WTC11 (cell line): ENCODE results near the gene NPAS2. TPM values are rescaled to one million over a fixed set of nuclear protein-coding genes. Genes with fewer than 3 reads are reported as not detected.

Experiments used
- ATAC-seq: fragments of 200-7000 bp; cut with Tn5 transposase; 2 replicates; pipeline ENCODE4 v1.10.0; 2021; ENCODE audit warnings: mild to moderate bottlenecking, moderate library complexity
- CTCF ChIA-PET: fragments of 300-600 bp; sonication (Branson Sonifier 250); formaldehyde crosslinking; loops from one replicate; lab custom pipeline; 2021; ENCODE audit warnings: antibody characterized with exemption; lab: Charles Lee
- POLR2A ChIA-PET: fragments of 350-600 bp; sonication (Branson Sonifier 250); formaldehyde crosslinking; loops from one replicate; lab custom pipeline; 2021; ENCODE audit warnings: antibody characterized with exemption; lab: Charles Lee
- DNase-seq: peaks from one replicate; pipeline ENCODE4 v3.0.0; 2021; ENCODE audit warnings: low spot score
- H3K27ac Mint-ChIP-seq: 2 replicates; pipeline ENCODE4 v1.8.0; 2021; ENCODE audit warnings: mixed read lengths
- H3K27me3 Mint-ChIP-seq: 2 replicates; pipeline ENCODE4 v1.8.0; 2021; ENCODE audit warnings: low read depth, mild to moderate bottlenecking, moderate library complexity, mixed read lengths
- H3K36me3 Mint-ChIP-seq: 2 replicates; pipeline ENCODE4 v1.8.0; 2021; ENCODE audit warnings: mixed read lengths
- H3K4me1 Mint-ChIP-seq: 2 replicates; pipeline ENCODE4 v1.8.0; 2022; ENCODE audit warnings: mixed read lengths
- H3K4me3 Mint-ChIP-seq: 2 replicates; pipeline ENCODE4 v1.8.0; 2021; ENCODE audit warnings: mild to moderate bottlenecking, moderate library complexity, mixed read lengths
- H3K9me3 Mint-ChIP-seq: 2 replicates; pipeline ENCODE4 v1.8.0; 2021; ENCODE audit warnings: mixed read lengths
- ELF4 ChIP-seq: sonication (generic); formaldehyde crosslinking; IDR thresholded peaks from 2 replicates; pipeline ENCODE4 v1.8.1; 2022; ENCODE audit warnings: low read depth, mild to moderate bottlenecking, moderate library complexity, missing genetic modification reagents
- EMX1 ChIP-seq: fragments of 250-450 bp; sonication (Bioruptor Pico); IDR thresholded peaks from 2 replicates; pipeline ENCODE4 v1.8.0; 2021; ENCODE audit warnings: mild to moderate bottlenecking
- ETV6 ChIP-seq: sonication (generic); formaldehyde crosslinking; IDR thresholded peaks from 2 replicates; pipeline ENCODE4 v1.8.1; 2022; ENCODE audit warnings: mild to moderate bottlenecking, missing genetic modification reagents
- FOXP1 ChIP-seq: sonication (generic); formaldehyde crosslinking; IDR thresholded peaks from 2 replicates; pipeline ENCODE4 v1.8.0; 2022; ENCODE audit warnings: missing genetic modification reagents, mild to moderate bottlenecking, moderate library complexity, borderline replicate concordance
- MXD4 ChIP-seq: fragments of 250-450 bp; sonication (Bioruptor Pico); IDR thresholded peaks from 2 replicates; pipeline ENCODE4 v1.8.0; 2021; ENCODE audit warnings: mild to moderate bottlenecking, moderate library complexity, borderline replicate concordance
- MYBL2 ChIP-seq: sonication (generic); formaldehyde crosslinking; IDR thresholded peaks from 2 replicates; pipeline ENCODE4 v1.8.1; 2023; ENCODE audit warnings: mild to moderate bottlenecking, moderate library complexity, missing genetic modification reagents
- NFE2L1 ChIP-seq: sonication (generic); formaldehyde crosslinking; IDR thresholded peaks from 2 replicates; pipeline ENCODE4 v1.8.1; 2023; ENCODE audit warnings: missing genetic modification reagents
- NR1H2 ChIP-seq: sonication (generic); formaldehyde crosslinking; IDR thresholded peaks from 2 replicates; pipeline ENCODE4 v1.9.0; 2021; ENCODE audit warnings: mild to moderate bottlenecking, moderate library complexity, missing genetic modification reagents
- NR3C1 ChIP-seq: sonication (generic); formaldehyde crosslinking; conservative IDR thresholded peaks from 2 replicates; pipeline ENCODE4 v1.8.1; 2023; ENCODE audit warnings: low read depth, mild to moderate bottlenecking, missing genetic modification reagents
- RORB ChIP-seq: fragments of 250-450 bp; sonication (Bioruptor Pico); IDR thresholded peaks from 2 replicates; pipeline ENCODE4 v1.9.0; 2021; ENCODE audit warnings: mild to moderate bottlenecking
- SMAD3 ChIP-seq: sonication (generic); formaldehyde crosslinking; IDR thresholded peaks from 2 replicates; pipeline ENCODE4 v1.8.0; 2022; ENCODE audit warnings: missing genetic modification reagents, mild to moderate bottlenecking, borderline replicate concordance
- SMAD4 ChIP-seq: sonication (generic); formaldehyde crosslinking; IDR thresholded peaks from 2 replicates; pipeline ENCODE4 v1.8.0; 2022; ENCODE audit warnings: mild to moderate bottlenecking, missing genetic modification reagents
- TCF7 ChIP-seq: sonication (generic); formaldehyde crosslinking; IDR thresholded peaks from 2 replicates; pipeline ENCODE4 v1.8.0; 2022; ENCODE audit warnings: mild to moderate bottlenecking, low read depth, missing genetic modification reagents, moderate library complexity
- TEAD1 ChIP-seq: sonication (generic); formaldehyde crosslinking; IDR thresholded peaks from 2 replicates; pipeline ENCODE4 v1.8.0; 2022; ENCODE audit warnings: mild to moderate bottlenecking, missing genetic modification reagents
- ZNF121 ChIP-seq: sonication (generic); formaldehyde crosslinking; IDR thresholded peaks from 2 replicates; pipeline ENCODE4 v1.8.0; 2023; ENCODE audit warnings: missing genetic modification reagents
- ZNF396 ChIP-seq: fragments of 250-450 bp; sonication (Bioruptor Pico); IDR thresholded peaks from 2 replicates; pipeline ENCODE4 v1.8.0; 2021; ENCODE audit warnings: mild to moderate bottlenecking, moderate library complexity, borderline replicate concordance
- total RNA-seq: library from RNA; stranded (reverse); gene quantifications from 3 replicates; pipeline ENCODE4 v1.2.3, GENCODE V29; 2021
- TF ChIP-seq, protein P1 (sequence below): fragments of 250-450 bp; sonication (Bioruptor Pico); IDR thresholded peaks from 2 replicates; pipeline ENCODE4 v1.9.0; 2021; ENCODE audit warnings: mild to moderate bottlenecking, borderline replicate concordance
- TF ChIP-seq, protein P2 (sequence below): sonication (generic); formaldehyde crosslinking; IDR thresholded peaks from 2 replicates; pipeline ENCODE4 v1.8.1; 2022; ENCODE audit warnings: missing genetic modification reagents, borderline replicate concordance
- TF ChIP-seq, protein P3 (sequence below): sonication (generic); formaldehyde crosslinking; IDR thresholded peaks from 2 replicates; pipeline ENCODE4 v1.8.0; 2022; ENCODE audit warnings: missing genetic modification reagents
- TF ChIP-seq, protein P4 (sequence below): sonication (generic); formaldehyde crosslinking; IDR thresholded peaks from 2 replicates; pipeline ENCODE4 v1.8.0; 2022; ENCODE audit warnings: mild to moderate bottlenecking, missing genetic modification reagents
- TF ChIP-seq, protein P5 (sequence below): sonication (generic); formaldehyde crosslinking; conservative IDR thresholded peaks from 2 replicates; pipeline ENCODE4 v1.8.1; 2022; ENCODE audit warnings: mild to moderate bottlenecking, missing genetic modification reagents
- TF ChIP-seq, protein P6 (sequence below): fragments of 250-450 bp; sonication (Bioruptor Pico); IDR thresholded peaks from 2 replicates; pipeline ENCODE4 v2.1.2; 2022; ENCODE audit warnings: mild to moderate bottlenecking, moderate library complexity
- TF ChIP-seq, protein P7 (sequence below): sonication (generic); formaldehyde crosslinking; IDR thresholded peaks from 2 replicates; pipeline ENCODE4 v1.8.0; 2022; ENCODE audit warnings: mild to moderate bottlenecking, missing genetic modification reagents

Gene NPAS2
- total RNA-seq, 1 experiment from 2014 or later = 2.6 TPM

DNA sequence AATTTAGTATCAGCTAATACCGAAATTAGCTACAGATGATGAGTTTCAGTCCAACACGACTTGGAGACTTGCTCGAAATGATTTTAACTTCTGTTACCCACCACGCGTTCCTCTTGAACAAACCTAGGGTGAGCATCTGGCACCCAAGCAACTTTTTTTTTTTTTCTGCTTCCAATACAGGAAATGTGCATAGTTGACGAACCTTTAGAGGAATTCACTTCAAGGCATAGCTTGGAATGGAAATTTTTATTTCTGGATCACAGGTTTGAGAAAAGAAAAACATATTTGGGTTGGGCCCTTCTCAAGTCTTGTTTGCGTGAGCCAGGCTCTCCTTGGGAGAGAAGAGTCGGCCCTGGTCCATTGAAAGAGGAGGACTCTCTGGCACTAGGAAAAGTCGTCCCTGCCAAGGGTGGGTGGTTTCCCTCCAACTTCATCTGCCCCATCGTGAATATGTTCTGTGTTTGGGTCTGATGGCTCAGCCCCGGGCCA lies 144.8 kb downstream of the NPAS2 start (continued):
- TF ChIP-seq NFE2L1 (no peak), EMX1 (CRISPR knock-in tag) (no peak), TEAD1 (CRISPR knock-in tag) (no peak), SMAD3 (CRISPR knock-in tag) (no peak)

DNA sequence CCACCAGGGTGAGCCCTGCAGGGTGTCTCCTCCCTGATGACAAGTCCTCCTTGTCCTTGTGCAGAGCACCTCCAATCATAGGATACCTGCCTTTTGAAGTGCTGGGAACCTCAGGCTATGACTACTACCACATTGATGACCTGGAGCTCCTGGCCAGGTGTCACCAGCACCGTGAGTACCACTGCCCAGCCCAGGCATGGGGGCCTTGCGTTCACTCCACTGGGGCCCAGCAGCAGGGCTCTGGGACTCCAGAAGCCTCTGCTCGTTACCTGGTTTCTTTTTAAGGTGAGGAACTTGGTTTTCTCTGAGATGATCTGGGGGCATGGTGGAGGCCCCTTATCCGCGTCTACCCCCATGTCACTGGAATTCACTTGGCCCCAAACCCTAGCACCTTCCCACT lies 145.7 kb downstream of the NPAS2 start:
- ATAC-seq = no peak
- ChIA-PET POLR2A (no interaction called here), CTCF (no interaction called here)

DNA sequence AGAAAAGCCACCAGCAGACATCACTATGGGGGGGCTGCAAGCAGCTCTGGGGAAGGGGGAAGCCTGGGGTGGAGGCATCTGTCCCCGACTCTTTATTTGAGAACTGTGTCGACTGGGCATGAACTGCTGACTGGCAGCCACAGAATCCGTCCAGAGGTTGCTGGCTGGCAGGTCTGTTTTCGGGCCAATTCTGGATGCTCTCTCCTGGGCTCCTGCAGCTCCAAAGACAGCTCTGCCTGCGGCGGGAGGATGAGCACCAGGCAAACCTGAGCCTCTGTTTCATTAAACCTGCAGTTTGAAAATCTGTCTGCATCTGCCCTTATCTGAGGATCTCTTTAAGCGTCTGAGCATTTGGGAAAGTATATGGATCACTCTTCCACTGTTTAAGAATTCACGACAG lies 147.8 kb downstream of the NPAS2 start:
- Mint-ChIP-seq H3K4me3 (no peak overlapping the region), H3K27ac (no peak overlapping the region), H3K36me3 (no peaks in the 10 kb centered on the region), H3K9me3 (no peaks in the 10 kb centered on the region), H3K27me3 (no peaks in the 10 kb centered on the region), H3K4me1 (peaks cover 3% of the 10 kb centered on the region; the same call in 1 of the 2 replicates)
- POLR2A ChIA-PET = no interaction called here
- TF ChIP-seq, protein P1, sequence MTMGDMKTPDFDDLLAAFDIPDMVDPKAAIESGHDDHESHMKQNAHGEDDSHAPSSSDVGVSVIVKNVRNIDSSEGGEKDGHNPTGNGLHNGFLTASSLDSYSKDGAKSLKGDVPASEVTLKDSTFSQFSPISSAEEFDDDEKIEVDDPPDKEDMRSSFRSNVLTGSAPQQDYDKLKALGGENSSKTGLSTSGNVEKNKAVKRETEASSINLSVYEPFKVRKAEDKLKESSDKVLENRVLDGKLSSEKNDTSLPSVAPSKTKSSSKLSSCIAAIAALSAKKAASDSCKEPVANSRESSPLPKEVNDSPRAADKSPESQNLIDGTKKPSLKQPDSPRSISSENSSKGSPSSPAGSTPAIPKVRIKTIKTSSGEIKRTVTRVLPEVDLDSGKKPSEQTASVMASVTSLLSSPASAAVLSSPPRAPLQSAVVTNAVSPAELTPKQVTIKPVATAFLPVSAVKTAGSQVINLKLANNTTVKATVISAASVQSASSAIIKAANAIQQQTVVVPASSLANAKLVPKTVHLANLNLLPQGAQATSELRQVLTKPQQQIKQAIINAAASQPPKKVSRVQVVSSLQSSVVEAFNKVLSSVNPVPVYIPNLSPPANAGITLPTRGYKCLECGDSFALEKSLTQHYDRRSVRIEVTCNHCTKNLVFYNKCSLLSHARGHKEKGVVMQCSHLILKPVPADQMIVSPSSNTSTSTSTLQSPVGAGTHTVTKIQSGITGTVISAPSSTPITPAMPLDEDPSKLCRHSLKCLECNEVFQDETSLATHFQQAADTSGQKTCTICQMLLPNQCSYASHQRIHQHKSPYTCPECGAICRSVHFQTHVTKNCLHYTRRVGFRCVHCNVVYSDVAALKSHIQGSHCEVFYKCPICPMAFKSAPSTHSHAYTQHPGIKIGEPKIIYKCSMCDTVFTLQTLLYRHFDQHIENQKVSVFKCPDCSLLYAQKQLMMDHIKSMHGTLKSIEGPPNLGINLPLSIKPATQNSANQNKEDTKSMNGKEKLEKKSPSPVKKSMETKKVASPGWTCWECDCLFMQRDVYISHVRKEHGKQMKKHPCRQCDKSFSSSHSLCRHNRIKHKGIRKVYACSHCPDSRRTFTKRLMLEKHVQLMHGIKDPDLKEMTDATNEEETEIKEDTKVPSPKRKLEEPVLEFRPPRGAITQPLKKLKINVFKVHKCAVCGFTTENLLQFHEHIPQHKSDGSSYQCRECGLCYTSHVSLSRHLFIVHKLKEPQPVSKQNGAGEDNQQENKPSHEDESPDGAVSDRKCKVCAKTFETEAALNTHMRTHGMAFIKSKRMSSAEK (CRISPR knock-in tag) = no peak
- TF ChIP-seq ZNF121 (CRISPR knock-in tag) (no peak), ZNF396 (CRISPR knock-in tag) (no peak), RORB (CRISPR knock-in tag) (no peak), ETV6 (CRISPR knock-in tag) (no peak), SMAD4 (CRISPR knock-in tag) (no peak), MXD4 (CRISPR knock-in tag) (no peak)
- TF ChIP-seq, protein P2, sequence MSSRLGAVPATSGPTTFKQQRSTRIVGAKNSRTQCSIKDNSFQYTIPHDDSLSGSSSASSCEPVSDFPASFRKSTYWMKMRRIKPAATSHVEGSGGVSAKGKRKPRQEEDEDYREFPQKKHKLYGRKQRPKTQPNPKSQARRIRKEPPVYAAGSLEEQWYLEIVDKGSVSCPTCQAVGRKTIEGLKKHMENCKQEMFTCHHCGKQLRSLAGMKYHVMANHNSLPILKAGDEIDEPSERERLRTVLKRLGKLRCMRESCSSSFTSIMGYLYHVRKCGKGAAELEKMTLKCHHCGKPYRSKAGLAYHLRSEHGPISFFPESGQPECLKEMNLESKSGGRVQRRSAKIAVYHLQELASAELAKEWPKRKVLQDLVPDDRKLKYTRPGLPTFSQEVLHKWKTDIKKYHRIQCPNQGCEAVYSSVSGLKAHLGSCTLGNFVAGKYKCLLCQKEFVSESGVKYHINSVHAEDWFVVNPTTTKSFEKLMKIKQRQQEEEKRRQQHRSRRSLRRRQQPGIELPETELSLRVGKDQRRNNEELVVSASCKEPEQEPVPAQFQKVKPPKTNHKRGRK (CRISPR knock-in tag) = no peak
- TF ChIP-seq, protein P3, sequence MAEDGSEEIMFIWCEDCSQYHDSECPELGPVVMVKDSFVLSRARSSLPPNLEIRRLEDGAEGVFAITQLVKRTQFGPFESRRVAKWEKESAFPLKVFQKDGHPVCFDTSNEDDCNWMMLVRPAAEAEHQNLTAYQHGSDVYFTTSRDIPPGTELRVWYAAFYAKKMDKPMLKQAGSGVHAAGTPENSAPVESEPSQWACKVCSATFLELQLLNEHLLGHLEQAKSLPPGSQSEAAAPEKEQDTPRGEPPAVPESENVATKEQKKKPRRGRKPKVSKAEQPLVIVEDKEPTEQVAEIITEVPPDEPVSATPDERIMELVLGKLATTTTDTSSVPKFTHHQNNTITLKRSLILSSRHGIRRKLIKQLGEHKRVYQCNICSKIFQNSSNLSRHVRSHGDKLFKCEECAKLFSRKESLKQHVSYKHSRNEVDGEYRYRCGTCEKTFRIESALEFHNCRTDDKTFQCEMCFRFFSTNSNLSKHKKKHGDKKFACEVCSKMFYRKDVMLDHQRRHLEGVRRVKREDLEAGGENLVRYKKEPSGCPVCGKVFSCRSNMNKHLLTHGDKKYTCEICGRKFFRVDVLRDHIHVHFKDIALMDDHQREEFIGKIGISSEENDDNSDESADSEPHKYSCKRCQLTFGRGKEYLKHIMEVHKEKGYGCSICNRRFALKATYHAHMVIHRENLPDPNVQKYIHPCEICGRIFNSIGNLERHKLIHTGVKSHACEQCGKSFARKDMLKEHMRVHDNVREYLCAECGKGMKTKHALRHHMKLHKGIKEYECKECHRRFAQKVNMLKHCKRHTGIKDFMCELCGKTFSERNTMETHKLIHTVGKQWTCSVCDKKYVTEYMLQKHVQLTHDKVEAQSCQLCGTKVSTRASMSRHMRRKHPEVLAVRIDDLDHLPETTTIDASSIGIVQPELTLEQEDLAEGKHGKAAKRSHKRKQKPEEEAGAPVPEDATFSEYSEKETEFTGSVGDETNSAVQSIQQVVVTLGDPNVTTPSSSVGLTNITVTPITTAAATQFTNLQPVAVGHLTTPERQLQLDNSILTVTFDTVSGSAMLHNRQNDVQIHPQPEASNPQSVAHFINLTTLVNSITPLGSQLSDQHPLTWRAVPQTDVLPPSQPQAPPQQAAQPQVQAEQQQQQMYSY (CRISPR knock-in tag) = no peak
- TF ChIP-seq, protein P4, sequence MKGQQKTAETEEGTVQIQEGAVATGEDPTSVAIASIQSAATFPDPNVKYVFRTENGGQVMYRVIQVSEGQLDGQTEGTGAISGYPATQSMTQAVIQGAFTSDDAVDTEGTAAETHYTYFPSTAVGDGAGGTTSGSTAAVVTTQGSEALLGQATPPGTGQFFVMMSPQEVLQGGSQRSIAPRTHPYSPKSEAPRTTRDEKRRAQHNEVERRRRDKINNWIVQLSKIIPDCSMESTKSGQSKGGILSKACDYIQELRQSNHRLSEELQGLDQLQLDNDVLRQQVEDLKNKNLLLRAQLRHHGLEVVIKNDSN (CRISPR knock-in tag) = no peak
- TF ChIP-seq, protein P5, sequence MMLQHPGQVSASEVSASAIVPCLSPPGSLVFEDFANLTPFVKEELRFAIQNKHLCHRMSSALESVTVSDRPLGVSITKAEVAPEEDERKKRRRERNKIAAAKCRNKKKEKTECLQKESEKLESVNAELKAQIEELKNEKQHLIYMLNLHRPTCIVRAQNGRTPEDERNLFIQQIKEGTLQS (CRISPR knock-in tag) = no peak
- TF ChIP-seq, protein P6, sequence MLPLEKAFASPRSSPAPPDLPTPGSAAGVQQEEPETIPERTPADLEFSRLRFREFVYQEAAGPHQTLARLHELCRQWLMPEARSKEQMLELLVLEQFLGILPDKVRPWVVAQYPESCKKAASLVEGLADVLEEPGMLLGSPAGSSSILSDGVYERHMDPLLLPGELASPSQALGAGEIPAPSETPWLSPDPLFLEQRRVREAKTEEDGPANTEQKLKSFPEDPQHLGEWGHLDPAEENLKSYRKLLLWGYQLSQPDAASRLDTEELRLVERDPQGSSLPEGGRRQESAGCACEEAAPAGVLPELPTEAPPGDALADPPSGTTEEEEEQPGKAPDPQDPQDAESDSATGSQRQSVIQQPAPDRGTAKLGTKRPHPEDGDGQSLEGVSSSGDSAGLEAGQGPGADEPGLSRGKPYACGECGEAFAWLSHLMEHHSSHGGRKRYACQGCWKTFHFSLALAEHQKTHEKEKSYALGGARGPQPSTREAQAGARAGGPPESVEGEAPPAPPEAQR (CRISPR knock-in tag) = no peak
- TF ChIP-seq, protein P7, sequence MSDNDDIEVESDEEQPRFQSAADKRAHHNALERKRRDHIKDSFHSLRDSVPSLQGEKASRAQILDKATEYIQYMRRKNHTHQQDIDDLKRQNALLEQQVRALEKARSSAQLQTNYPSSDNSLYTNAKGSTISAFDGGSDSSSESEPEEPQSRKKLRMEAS (CRISPR knock-in tag) = no peak
- ATAC-seq (no peak), DNase-seq (no peak)
- CTCF ChIA-PET = interaction anchor here (0.6 to 0.9 kb wide), 2 partner anchors 361 to 1159 kb away, joined by 4 read pairs; no protein-coding TSS in a partner anchor

More for the DNA sequence above, 145.7 kb downstream of the NPAS2 start:
- no peak overlapping the region for H3K27ac Mint-ChIP-seq
- TF ChIP-seq TCF7 (CRISPR knock-in tag) (no peak), NR1H2 (no peak), ELF4 (CRISPR knock-in tag) (no peak), FOXP1 (no peak), NR3C1 (CRISPR knock-in tag) (no peak), ETV6 (CRISPR knock-in tag) (no peak), MYBL2 (CRISPR knock-in tag) (no peak)
- TF ChIP-seq, protein P4 (CRISPR knock-in tag) = no peak
- TF ChIP-seq, protein P7 (CRISPR knock-in tag) = no peak
- peaks cover 5% of the 10 kb centered on the region for H3K4me1 Mint-ChIP-seq
- DNase-seq = no peak
- no peak overlapping the region for H3K4me3 Mint-ChIP-seq
- no peaks in the 10 kb centered on the region for H3K36me3 Mint-ChIP-seq
- H3K9me3 Mint-ChIP-seq = no peaks in the 10 kb centered on the region
- H3K27me3 Mint-ChIP-seq = no peaks in the 10 kb centered on the region
